Measurements from ENCODE around the gene SPACA7.

SPACA7 gene

DNA sequence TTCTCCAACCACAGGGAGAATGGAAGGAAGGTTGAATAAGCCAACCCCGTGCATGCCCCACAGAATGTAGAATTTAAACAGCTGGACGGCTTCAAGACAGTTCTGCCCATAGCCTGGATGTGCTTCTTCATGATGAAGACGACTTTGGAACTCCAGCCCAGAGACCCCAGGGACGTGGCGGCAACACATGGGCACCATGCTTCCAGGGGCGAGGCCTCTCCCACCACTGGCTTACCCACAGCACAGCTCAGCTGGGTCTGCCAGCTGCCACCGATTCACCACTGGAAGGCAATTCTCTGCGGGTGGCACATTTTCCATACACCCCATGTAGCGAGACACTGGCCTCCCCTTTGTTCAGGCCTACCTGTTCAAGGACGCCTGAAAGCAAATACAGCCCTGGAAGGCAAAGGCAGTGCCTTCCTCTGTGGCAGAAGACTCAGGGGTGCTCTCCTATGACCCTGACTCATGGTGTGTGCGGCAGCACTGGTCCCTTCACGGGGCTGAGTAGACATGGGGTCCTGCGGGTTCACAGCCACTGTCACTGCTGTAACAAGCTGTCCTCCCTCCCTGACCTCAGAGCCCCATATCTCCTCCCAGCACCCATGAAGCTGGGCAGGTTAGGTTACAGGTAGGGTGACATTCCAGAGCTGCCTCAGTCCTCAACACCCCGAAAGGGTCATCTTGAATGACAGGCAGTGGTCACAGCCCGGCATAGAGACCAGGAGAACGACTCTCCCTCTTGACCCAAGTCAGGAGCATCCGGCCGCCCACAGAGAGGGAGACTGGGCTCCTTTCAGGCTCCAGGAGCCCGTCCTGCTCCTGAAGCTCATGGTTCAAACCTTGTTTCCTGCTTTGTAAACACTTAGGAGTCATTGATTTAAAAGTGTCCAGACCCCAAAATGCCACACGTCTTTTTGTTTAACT, 72.7 kb downstream of the SPACA7 start:
- no peak for DNase-seq

DNA sequence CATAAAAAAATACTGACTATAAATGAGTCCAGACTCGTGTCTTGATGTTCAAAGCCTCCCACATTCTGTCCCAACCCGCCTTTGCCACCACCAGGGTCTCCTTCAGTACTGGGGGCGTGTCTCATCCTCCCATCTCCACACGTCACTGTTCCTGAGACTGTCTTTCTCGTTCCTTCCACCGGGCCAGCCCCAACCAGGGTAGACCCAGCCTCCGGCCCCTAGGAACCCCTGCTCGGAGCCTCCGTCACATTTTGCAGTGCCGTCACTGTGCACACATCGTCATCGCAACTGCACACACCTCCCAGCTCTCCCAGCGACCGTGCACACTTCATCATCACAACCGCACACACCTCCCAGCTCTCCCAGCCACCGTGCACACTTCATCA, 73.4 kb downstream of the SPACA7 start:
- no peak for DNase-seq

- DNase-seq: no peak
Observed at GRCh38 chr13:112450118-112450903, 74.2 kb downstream of the SPACA7 start.

DNA sequence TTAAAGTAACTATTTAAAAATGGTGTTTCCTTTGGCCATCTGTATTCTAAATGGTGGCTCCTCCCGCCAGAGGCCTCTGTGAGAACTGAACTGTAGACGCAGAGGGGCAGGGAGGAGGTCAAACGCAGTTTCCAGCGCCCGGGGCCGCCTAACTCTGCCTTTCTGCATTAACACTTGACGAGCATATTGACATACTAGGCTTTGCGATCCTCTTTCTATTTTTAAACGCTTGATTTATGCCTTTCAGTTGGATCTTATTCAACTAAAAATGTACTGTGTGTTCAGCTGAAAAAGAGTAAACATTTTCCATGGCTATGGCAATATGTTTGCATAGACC, 74.7 kb downstream of the SPACA7 start:
- no peak for DNase-seq

GRCh38 chr13:112451512-112452379, 75.6 kb downstream of the SPACA7 start:
- no peak for DNase-seq

- no peak for DNase-seq
Observed at GRCh38 chr13:112452380-112453206, 76.4 kb downstream of the SPACA7 start.

GRCh38 chr13:112453207-112453829, 77.2 kb downstream of the SPACA7 start:
- no peak for DNase-seq

- DNase-seq: no peak
Observed at GRCh38 chr13:112453874-112454647, 77.9 kb downstream of the SPACA7 start.

DNA sequence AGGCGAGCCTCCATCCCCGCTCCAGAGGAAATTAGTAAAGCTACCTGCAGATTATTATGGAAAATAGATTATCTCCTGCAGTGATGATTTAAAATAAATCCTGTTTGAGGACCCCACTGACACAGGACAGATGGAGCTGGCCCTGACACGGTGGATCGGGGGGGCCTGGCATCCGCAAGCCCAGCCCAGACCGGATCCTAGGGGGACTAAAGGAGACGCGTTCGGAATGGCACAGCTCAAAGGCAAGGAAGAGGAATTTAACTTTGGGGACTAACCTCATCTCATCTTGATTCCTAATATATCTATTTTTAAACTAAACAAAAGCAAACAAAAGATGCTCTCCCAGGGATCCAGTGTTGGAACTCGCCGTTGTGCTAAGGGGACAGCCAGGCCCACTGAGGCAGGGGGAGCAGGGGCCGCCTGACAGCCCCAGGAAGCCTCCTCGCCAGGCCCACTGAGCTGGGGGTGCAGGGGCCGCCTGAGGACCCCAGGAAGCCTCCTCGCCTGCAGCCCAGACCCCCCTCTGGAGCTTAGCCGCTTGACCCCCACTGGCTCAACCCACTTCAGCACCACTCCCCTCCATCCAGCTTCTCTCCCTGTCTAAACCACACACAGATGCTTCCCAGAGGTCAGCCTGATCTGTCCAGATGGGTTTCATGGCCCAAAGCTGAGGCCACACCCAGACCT, 78.6 kb downstream of the SPACA7 start:
- no peak for DNase-seq

DNA sequence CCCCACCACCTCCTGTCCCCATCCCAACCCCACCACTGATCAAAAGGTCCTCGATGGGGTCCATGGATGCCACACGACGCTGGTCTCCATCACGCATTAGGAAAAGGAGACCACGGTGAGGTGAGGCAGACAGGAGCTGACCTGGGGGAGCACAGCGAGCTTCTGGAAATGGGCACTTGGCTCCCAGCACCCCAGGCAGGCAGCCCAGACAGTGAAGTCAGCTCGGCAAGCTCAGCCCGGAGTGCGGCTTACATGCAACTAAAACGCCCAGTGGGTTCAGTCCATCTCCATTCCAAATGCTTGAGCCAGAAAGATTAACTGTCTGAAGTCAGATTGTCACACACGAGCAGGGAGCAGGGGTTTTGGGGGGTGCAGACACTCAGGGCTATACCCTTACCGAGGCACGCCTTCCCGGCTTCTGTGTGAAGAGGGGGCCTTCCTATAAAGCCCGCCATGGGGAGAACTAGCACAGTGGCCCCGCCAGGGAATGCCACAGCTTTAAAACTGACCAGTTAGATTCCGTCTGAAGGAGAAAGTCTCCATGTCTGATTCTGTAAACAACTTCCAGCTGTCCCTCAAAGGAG, 79.4 kb downstream of the SPACA7 start:
- no peak for DNase-seq

DNA sequence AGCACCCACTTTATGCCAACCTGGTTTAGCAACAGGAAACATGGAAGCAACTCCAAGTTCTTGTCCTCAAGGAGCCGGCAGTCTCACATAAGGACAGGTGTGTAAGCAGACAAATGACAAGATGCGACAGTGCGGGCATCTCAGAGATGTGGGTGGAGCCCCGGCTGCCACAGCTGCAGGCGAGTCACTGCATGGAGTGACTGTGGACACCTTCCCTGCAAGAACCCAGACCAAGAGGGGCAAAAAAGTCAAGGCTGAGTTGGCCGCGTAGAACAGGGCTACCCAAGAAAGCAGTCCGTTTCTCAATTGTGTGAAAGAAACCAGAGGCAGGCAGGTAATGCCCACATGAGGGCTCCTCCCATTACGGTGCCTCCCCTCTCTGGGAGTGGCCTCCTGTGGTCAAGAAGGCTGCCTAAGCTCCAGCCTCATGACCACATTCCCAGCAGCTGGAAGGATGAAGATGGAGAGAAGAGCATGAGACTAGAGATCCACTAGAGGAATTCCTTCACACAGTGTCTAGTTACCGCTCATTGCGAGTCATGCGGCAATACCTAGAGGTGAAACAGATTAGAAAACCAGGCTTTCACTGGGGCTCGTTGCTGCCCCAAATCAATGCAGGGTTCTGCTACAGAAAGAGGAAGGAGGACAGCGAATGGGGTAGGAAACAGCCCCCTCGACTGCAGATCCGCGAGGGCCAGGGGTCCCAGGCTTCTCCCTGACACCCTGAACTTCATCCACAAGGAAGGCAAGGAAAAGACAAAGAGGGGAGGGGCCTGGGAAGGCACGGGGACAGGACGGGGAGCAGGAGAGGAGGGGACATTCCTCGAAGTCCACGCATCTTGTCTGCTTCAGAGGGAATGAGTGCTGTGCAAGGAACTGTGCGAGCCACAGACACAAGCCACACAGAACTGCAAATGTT, 80.2 kb downstream of the SPACA7 start:
- no peak for DNase-seq

- no peak for DNase-seq
Observed at GRCh38 chr13:112457081-112457480, 80.9 kb downstream of the SPACA7 start.

DNA sequence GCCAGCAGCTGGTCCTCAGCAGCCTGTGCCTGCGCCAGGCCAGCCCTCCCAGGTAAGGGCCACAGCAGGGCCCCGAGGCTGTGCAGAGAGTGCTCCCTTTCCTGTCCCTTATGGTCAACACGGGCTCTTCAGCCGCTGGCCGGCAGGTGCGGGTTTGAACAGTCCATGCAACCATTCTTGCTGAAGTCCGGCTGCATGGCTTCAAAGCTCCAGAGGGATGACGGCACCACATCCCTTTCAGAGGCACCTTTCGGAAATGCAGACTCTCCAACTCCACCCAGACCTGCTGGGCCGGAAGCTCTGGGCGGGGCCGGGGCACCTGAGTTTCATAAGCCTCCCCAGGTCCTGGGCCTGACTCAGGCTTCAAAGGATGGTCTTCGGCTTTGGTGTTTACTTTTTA, 81.3 kb downstream of the SPACA7 start:
- DNase-seq: no peak

GRCh38 chr13:112462408-112462807, 86.3 kb downstream of the SPACA7 start:
- no peak for DNase-seq

DNA sequence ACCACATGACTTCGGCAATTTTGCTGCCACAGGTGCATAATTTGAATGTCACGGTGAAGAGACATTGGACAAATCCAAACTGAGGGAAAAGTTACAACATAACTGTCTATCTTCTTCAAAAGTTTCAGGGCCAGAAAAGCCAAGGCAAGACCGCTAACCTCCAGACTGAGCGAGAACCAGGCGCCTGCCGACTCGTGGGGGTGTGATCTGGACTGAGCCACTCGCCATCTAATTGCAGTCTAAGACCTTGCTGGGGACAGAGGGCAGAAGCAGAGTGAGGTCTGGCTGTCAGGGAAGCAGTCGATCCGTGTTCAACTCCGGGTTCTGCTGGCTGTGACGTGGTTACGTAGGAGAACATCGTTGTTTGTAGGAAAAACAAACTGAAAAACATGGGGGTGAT, 88.6 kb downstream of the SPACA7 start:
- no peak for DNase-seq

DNA sequence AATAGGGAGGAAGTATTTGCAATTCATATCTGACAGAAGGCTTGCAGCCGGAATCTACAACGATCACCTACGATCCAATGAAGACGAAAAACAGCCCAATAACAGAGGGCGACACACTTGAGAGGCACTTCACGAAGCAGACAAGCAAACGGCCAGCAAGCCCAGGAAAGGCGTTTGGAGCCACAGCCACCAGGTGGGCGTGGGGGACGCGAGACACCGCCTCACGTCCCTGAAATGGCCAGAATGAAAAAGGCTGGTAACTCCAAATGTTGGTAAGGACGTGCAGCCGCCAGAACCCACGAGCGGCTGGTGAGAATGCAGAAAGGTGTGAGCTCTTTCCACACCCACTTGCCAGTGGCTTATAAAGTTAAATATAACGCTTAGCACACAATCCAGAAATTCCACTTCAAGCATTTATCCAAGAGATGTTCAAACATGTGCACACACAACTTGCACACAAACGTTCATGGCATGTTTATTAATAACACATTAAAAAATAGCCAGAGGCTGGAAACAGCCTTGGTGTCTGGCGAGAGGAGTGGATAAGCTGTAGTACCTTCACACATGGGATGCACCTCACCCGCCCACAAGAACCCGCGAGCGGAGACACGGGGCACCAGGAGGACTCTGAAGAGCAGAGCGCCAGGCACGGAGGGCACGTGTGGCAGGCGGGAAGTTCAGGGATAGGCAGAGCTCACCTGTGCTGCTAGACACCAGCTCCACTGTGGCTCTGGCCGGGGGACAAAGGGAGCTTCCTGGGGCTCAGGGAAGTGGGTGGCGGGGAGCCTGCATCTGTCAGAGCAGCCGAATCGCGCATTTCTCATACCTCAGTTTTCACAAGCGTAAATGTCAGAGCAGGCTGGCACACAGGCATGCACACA, 89.3 kb downstream of the SPACA7 start:
- DNase-seq: no peak

GRCh38 chr13:112466132-112467058, 90.2 kb downstream of the SPACA7 start:
- DNase-seq: no peak

All from activated CD4-positive, CD25-positive, alpha-beta regulatory T cell (primary cell).